Stimulated activated naive CD8-positive, alpha-beta T cell treated with anti-CD3 and anti-CD28 coated beads, Interleukin-15, Interleukin-2, amounts not matched to agents 100 ng/mL and 50 ng/mL, for 24 hours (primary cell): ENCODE results near the gene SLC51A.
A peak's percentile ranks its signal among the peaks of the same experiment; 100 is the strongest.

ENCODE experiments used
- H3K27ac Mint-ChIP-seq: one replicate; pipeline ENCODE4 v1.8.0; 2021; ENCODE audit warnings: mild to moderate bottlenecking, mixed read lengths
- H3K27me3 Mint-ChIP-seq: one replicate; pipeline ENCODE4 v1.8.0; 2021; ENCODE audit warnings: mixed read lengths
- H3K36me3 Mint-ChIP-seq: one replicate; pipeline ENCODE4 v1.8.0; 2021; ENCODE audit warnings: low read depth, mixed read lengths
- H3K4me1 Mint-ChIP-seq: one replicate; pipeline ENCODE4 v1.8.0; 2021; ENCODE audit warnings: low read depth, mixed read lengths
- H3K4me3 Mint-ChIP-seq: one replicate; pipeline ENCODE4 v1.8.0; 2021; ENCODE audit warnings: mild to moderate bottlenecking, mixed read lengths
- H3K9me3 Mint-ChIP-seq: one replicate; pipeline ENCODE4 v1.8.0; 2021; ENCODE audit warnings: mixed read lengths

Gene SLC51A

GRCh38 chr3:196184881-196185280, 31.5 kb upstream of the SLC51A start:
- no peak overlapping the region for H3K27ac Mint-ChIP-seq
- H3K36me3 Mint-ChIP-seq, result no peaks in the 10 kb centered on the region
- no peak overlapping the region for H3K4me3 Mint-ChIP-seq
- H3K9me3 Mint-ChIP-seq, result no peaks in the 10 kb centered on the region
- no peaks in the 10 kb centered on the region for H3K27me3 Mint-ChIP-seq
- H3K4me1 Mint-ChIP-seq, result peaks cover 64% of the 10 kb centered on the region

- H3K27ac Mint-ChIP-seq, result peak overlapping the region; percentile 61
- H3K4me3 Mint-ChIP-seq, result peak overlapping the region; percentile 37
- no peaks in the 10 kb centered on the region for H3K27me3 Mint-ChIP-seq
- no peaks in the 10 kb centered on the region for H3K36me3 Mint-ChIP-seq
- no peaks in the 10 kb centered on the region for H3K9me3 Mint-ChIP-seq
- H3K4me1 Mint-ChIP-seq, result peaks cover 58% of the 10 kb centered on the region
Observed at GRCh38 chr3:196186651-196187573, 29.4 kb upstream of the SLC51A start.

GRCh38 chr3:196189566-196190347, 26.6 kb upstream of the SLC51A start:
- Mint-ChIP-seq H3K4me3 (no peak overlapping the region), H3K4me1 (peaks cover 56% of the 10 kb centered on the region), H3K27me3 (no peaks in the 10 kb centered on the region), H3K27ac (no peak overlapping the region), H3K9me3 (no peaks in the 10 kb centered on the region), H3K36me3 (no peaks in the 10 kb centered on the region)

- Mint-ChIP-seq H3K4me3 (peak overlapping the region; percentile 23), H3K27ac (peak overlapping the region; percentile 94), H3K9me3 (no peaks in the 10 kb centered on the region), H3K36me3 (no peaks in the 10 kb centered on the region), H3K27me3 (no peaks in the 10 kb centered on the region), H3K4me1 (peaks cover 61% of the 10 kb centered on the region)
Observed at GRCh38 chr3:196192036-196192523, 24.3 kb upstream of the SLC51A start.

- Mint-ChIP-seq H3K9me3 (no peaks in the 10 kb centered on the region), H3K27me3 (no peaks in the 10 kb centered on the region), H3K27ac (peak overlapping the region; percentile 94), H3K4me1 (peaks cover 58% of the 10 kb centered on the region), H3K36me3 (no peaks in the 10 kb centered on the region), H3K4me3 (peak overlapping the region; percentile 23)
Observed at GRCh38 chr3:196192524-196193051, 23.7 kb upstream of the SLC51A start.

GRCh38 chr3:196193133-196193735, 23.1 kb upstream of the SLC51A start:
- peak overlapping the region; percentile 23 for H3K4me3 Mint-ChIP-seq
- H3K27me3 Mint-ChIP-seq, result no peaks in the 10 kb centered on the region
- no peaks in the 10 kb centered on the region for H3K36me3 Mint-ChIP-seq
- peaks cover 58% of the 10 kb centered on the region for H3K4me1 Mint-ChIP-seq
- no peaks in the 10 kb centered on the region for H3K9me3 Mint-ChIP-seq
- H3K27ac Mint-ChIP-seq, result peak overlapping the region; percentile 94

GRCh38 chr3:196193736-196194541, 22.4 kb upstream of the SLC51A start:
- Mint-ChIP-seq H3K4me3 (no peak overlapping the region), H3K27ac (peak overlapping the region; percentile 94), H3K4me1 (peaks cover 58% of the 10 kb centered on the region), H3K9me3 (no peaks in the 10 kb centered on the region), H3K27me3 (no peaks in the 10 kb centered on the region), H3K36me3 (no peaks in the 10 kb centered on the region)

GRCh38 chr3:196194542-196194915, 21.8 kb upstream of the SLC51A start:
- H3K4me3 Mint-ChIP-seq, result no peak overlapping the region
- H3K36me3 Mint-ChIP-seq, result no peaks in the 10 kb centered on the region
- H3K27me3 Mint-ChIP-seq, result no peaks in the 10 kb centered on the region
- peaks cover 57% of the 10 kb centered on the region for H3K4me1 Mint-ChIP-seq
- no peaks in the 10 kb centered on the region for H3K9me3 Mint-ChIP-seq
- H3K27ac Mint-ChIP-seq, result peak overlapping the region; percentile 11

- H3K27ac Mint-ChIP-seq, result no peak overlapping the region
- H3K27me3 Mint-ChIP-seq, result no peaks in the 10 kb centered on the region
- H3K4me3 Mint-ChIP-seq, result no peak overlapping the region
- peaks cover 49% of the 10 kb centered on the region for H3K4me1 Mint-ChIP-seq
- H3K9me3 Mint-ChIP-seq, result no peaks in the 10 kb centered on the region
- no peaks in the 10 kb centered on the region for H3K36me3 Mint-ChIP-seq
Observed at GRCh38 chr3:196195664-196196265, 20.6 kb upstream of the SLC51A start.

GRCh38 chr3:196197524-196197923, 18.8 kb upstream of the SLC51A start:
- Mint-ChIP-seq H3K4me1 (peaks cover 34% of the 10 kb centered on the region), H3K36me3 (no peaks in the 10 kb centered on the region), H3K4me3 (no peak overlapping the region), H3K27me3 (no peaks in the 10 kb centered on the region), H3K27ac (no peak overlapping the region), H3K9me3 (no peaks in the 10 kb centered on the region)

- H3K4me1 Mint-ChIP-seq, result peaks cover 30% of the 10 kb centered on the region
- no peaks in the 10 kb centered on the region for H3K9me3 Mint-ChIP-seq
- no peak overlapping the region for H3K4me3 Mint-ChIP-seq
- H3K27me3 Mint-ChIP-seq, result no peaks in the 10 kb centered on the region
- H3K27ac Mint-ChIP-seq, result no peak overlapping the region
- H3K36me3 Mint-ChIP-seq, result no peaks in the 10 kb centered on the region
Observed at GRCh38 chr3:196198081-196198675, 18.2 kb upstream of the SLC51A start.

GRCh38 chr3:196198771-196199753, 17.3 kb upstream of the SLC51A start:
- no peaks in the 10 kb centered on the region for H3K27me3 Mint-ChIP-seq
- H3K9me3 Mint-ChIP-seq, result no peaks in the 10 kb centered on the region
- no peaks in the 10 kb centered on the region for H3K36me3 Mint-ChIP-seq
- H3K27ac Mint-ChIP-seq, result no peak overlapping the region
- H3K4me3 Mint-ChIP-seq, result no peak overlapping the region
- H3K4me1 Mint-ChIP-seq, result peaks cover 33% of the 10 kb centered on the region
